Fibroblast of the aortic adventitia (primary cell): ENCODE results near the gene TMEM37. TPM values are rescaled to one million over a fixed set of nuclear protein-coding genes. Genes with fewer than 3 reads are reported as not detected.

Experiments
- DNase-seq: peaks from one replicate; pipeline ENCODE4 v3.0.0-alpha.2; 2010; ENCODE audit warnings: low read depth
- H3K4me3 ChIP-seq: 2 replicates; pipeline ENCODE4 v1.5.1; 2011; ENCODE audit warnings: low read depth, mild to moderate bottlenecking, control low read depth, low read length, moderate library complexity
- total RNA-seq: library from RNA; depleted of rRNA; stranded (reverse); fragments of >200 nt; gene quantifications from 2 replicates; pipeline ENCODE4 v1.2.3, GENCODE V29; 2012; ENCODE audit warnings: low replicate concordance
- TF ChIP-seq, protein P1 (sequence below): IDR thresholded peaks from 2 replicates; pipeline ENCODE4 v1.5.1; 2011; ENCODE audit warnings: mild to moderate bottlenecking, low read length, control low read depth, inconsistent platforms; ENCODE audit not compliant: insufficient read depth

Gene TMEM37
- total RNA-seq, 1 donor: not detected

DNA sequence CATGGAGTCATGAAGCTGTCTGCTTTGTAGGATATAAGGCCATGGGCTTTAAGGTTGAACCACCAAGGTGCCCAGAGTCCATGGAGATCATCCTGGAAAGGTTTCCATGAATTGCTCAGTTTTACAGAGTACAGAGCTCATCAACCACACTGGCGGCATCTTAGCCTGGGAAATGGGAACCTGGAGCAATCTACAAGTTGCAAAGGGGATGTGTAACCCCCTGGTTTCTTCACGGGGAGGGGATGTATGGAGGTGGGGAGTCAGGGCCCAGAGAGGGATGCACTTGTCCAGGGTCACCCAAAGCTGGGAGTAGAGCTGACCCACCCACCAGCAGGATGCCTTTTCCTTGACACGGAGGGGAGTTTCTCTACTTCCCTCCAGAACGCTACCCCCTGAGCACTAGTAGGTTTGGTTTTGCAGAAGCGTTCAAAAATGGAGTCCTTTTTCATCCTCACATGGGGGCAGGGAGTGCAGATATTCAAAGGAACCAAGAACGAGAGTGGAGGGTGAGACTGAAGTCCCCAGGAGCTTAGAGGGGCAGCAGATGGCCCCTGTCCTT is 7.2 kb downstream of the TMEM37 start:
- TF ChIP-seq, protein P1, sequence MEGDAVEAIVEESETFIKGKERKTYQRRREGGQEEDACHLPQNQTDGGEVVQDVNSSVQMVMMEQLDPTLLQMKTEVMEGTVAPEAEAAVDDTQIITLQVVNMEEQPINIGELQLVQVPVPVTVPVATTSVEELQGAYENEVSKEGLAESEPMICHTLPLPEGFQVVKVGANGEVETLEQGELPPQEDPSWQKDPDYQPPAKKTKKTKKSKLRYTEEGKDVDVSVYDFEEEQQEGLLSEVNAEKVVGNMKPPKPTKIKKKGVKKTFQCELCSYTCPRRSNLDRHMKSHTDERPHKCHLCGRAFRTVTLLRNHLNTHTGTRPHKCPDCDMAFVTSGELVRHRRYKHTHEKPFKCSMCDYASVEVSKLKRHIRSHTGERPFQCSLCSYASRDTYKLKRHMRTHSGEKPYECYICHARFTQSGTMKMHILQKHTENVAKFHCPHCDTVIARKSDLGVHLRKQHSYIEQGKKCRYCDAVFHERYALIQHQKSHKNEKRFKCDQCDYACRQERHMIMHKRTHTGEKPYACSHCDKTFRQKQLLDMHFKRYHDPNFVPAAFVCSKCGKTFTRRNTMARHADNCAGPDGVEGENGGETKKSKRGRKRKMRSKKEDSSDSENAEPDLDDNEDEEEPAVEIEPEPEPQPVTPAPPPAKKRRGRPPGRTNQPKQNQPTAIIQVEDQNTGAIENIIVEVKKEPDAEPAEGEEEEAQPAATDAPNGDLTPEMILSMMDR: no peak
- no peak overlapping the region for H3K4me3 ChIP-seq
- DNase-seq: no peak

DNA sequence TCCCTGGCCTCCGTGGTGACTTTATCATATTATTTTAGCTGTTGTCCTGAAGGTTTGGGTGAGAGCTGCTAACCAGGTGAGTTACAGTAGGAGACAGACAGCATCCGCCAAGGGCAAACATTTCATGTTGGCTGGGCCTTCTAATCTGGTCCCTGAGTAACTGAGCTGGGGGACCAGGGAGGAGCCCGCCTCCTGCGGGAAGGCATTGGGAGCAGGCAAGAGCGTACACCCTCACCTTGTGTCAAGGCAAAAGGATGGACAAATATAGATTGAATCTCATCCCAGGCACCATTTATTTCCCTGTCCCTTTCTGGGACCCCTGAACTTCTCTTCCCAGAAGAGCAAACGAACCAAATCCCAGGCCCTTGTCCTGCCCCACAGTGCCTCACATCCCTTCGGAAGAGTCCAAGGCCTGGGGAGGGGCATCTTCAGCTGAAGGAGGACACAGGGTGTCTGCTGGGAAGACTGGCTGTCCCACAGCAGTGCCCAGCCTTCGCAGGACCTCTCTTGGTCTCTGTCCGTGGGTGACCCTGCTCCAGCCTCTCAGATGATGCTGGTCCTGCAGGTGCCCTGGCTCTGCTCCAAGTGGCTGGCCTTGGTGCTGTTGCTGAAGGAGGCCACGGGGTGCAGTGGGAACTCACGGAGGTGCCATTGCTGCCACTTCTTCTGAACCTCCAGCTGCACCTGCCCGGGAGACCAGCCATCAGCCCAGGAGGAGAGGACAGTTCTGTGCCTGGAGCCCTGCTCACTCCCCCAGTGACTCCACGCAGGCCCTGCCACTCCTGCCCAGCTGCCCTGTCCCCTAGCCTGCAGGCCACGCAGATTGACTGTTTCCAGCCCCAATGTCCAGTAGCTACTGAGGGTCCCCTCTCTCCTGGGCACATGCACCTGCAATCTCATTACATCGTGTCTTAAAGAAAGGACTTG is 8.2 kb downstream of the TMEM37 start:
- no peak for DNase-seq
- H3K4me3 ChIP-seq: no peak overlapping the region
- TF ChIP-seq, protein P1: no peak

DNA sequence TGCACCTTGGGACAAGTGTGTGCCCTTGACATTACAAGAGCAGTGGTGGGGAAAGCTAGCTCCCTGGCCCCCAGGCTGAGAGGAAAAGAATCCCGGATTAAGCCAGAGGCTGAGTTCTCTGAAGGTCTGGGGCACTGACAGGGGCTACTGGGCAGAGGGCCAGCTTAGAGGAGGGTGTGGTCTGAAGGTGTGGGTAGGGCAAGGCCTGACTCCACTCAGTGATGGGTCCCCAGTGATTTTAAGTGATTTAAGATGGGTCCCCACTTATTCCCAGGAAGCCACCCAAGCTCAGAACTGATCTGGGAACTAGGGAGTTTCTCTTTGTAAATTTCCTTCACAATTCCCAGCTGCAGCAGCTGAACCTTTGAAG is 8.8 kb downstream of the TMEM37 start:
- no peak for DNase-seq
- TF ChIP-seq, protein P1: no peak
- no peak overlapping the region for H3K4me3 ChIP-seq

GRCh38 chr2:119440873-119441272 is 9.2 kb downstream of the TMEM37 start:
- no peak for DNase-seq
- TF ChIP-seq, protein P1: no peak
- no peak overlapping the region for H3K4me3 ChIP-seq

- TF ChIP-seq, protein P1: no peak
- no peak overlapping the region for H3K4me3 ChIP-seq
- no peak for DNase-seq
Observed at GRCh38 chr2:119441376-119442225, 9.9 kb downstream of the TMEM37 start.

GRCh38 chr2:119442226-119442619 is 10.6 kb downstream of the TMEM37 start:
- H3K4me3 ChIP-seq: no peak overlapping the region
- DNase-seq: no peak
- TF ChIP-seq, protein P1: no peak
